HG03432 (cell line): ENCODE data around the gene CDHR4.
"Not testable (repeated sequence)": the region's sequence is repeated elsewhere in the genome, so short reads cannot be mapped to it uniquely, and the experiment has no call there.

Experiments
- ATAC-seq: cut with Tn5 transposase; IDR thresholded peaks from one replicate; pipeline ENCODE4 v1.9.1; 2021; ENCODE audit warnings: mild to moderate bottlenecking, moderate library complexity; ENCODE audit not compliant: unreplicated experiment

The CDHR4 gene

GRCh38 chr3:49781415-49782199 is 18.1 kb downstream of the CDHR4 start:
- no peak for ATAC-seq

GRCh38 chr3:49780975-49781365 is 18.7 kb downstream of the CDHR4 start:
- ATAC-seq = not testable (repeated sequence)

- no peak for ATAC-seq
Observed at GRCh38 chr3:49780080-49780974, 19.3 kb downstream of the CDHR4 start.

- ATAC-seq = no peak
Observed at GRCh38 chr3:49779358-49780079, 20.2 kb downstream of the CDHR4 start.

GRCh38 chr3:49776101-49776500 is 23.6 kb downstream of the CDHR4 start:
- not testable (repeated sequence) for ATAC-seq

GRCh38 chr3:49775538-49775937 is 24.1 kb downstream of the CDHR4 start:
- no peak for ATAC-seq

- no peak for ATAC-seq
Observed at GRCh38 chr3:49772703-49773102, 27.0 kb downstream of the CDHR4 start.

- no peak for ATAC-seq
Observed at GRCh38 chr3:49771340-49771938, 28.2 kb downstream of the CDHR4 start.

- ATAC-seq = no peak
Observed at GRCh38 chr3:49769926-49770325, 29.7 kb downstream of the CDHR4 start.

GRCh38 chr3:49769286-49769915 is 30.3 kb downstream of the CDHR4 start:
- no peak for ATAC-seq

- no peak for ATAC-seq
Observed at GRCh38 chr3:49763981-49764380, 35.7 kb downstream of the CDHR4 start.

GRCh38 chr3:49761661-49762060 is 38.0 kb downstream of the CDHR4 start:
- ATAC-seq = no peak

- no peak for ATAC-seq
Observed at GRCh38 chr3:49759226-49759625, 40.4 kb downstream of the CDHR4 start.

GRCh38 chr3:49757197-49757596 is 42.5 kb downstream of the CDHR4 start:
- ATAC-seq = no peak

- no peak for ATAC-seq
Observed at GRCh38 chr3:49756036-49756435, 43.6 kb downstream of the CDHR4 start.

- ATAC-seq = no peak
Observed at GRCh38 chr3:49754536-49754935, 45.1 kb downstream of the CDHR4 start.

GRCh38 chr3:49751501-49751900 is 48.2 kb downstream of the CDHR4 start:
- no peak for ATAC-seq

- ATAC-seq = no peak
Observed at GRCh38 chr3:49750056-49750455, 49.6 kb downstream of the CDHR4 start.

- not testable (repeated sequence) for ATAC-seq
Observed at GRCh38 chr3:49748874-49749273, 50.8 kb downstream of the CDHR4 start.

- ATAC-seq = no peak
Observed at GRCh38 chr3:49747792-49748480, 51.7 kb downstream of the CDHR4 start.
